ENCODE results near the gene GPHB5.

DNA sequence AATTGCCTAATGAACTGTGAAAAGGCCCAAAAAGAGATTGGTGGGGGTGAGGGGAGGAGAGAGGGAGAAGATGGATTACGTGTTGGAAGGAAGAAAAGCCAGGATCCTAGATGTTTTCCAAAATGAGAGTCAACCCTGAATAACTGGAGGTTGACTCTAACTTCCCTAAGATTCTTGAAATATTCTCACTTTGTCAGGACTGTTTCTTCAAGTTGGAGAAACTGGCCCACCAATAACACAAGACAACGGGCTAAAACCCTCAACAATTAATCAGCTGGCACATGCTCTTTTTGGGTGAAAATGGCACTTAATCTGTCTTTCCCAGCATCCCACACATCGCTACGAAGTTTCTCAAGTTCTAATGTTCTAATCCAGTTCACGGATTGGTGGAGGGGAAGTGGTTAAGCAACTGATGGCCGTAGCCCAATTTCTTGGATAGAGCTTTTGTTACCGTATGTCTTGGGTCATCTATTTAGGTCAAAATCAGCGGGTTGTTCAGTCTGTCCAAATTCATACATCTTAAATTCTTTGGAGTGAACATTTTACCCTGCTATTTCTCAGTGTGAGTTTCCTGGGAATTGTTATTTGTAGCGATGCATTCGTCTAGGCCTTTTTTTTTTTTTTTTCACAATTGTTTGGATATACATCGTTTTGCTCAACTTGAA is 49.0 kb downstream of the GPHB5 start:
- TF ChIP-seq, protein P1, sequence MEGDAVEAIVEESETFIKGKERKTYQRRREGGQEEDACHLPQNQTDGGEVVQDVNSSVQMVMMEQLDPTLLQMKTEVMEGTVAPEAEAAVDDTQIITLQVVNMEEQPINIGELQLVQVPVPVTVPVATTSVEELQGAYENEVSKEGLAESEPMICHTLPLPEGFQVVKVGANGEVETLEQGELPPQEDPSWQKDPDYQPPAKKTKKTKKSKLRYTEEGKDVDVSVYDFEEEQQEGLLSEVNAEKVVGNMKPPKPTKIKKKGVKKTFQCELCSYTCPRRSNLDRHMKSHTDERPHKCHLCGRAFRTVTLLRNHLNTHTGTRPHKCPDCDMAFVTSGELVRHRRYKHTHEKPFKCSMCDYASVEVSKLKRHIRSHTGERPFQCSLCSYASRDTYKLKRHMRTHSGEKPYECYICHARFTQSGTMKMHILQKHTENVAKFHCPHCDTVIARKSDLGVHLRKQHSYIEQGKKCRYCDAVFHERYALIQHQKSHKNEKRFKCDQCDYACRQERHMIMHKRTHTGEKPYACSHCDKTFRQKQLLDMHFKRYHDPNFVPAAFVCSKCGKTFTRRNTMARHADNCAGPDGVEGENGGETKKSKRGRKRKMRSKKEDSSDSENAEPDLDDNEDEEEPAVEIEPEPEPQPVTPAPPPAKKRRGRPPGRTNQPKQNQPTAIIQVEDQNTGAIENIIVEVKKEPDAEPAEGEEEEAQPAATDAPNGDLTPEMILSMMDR (IDR thresholded peaks at IDR 0.05): no peak
- TF ChIP-seq POLR2A (IDR thresholded peaks at IDR 0.05): no peak
